Measurements from ENCODE around the gene BBIP1.

DNA sequence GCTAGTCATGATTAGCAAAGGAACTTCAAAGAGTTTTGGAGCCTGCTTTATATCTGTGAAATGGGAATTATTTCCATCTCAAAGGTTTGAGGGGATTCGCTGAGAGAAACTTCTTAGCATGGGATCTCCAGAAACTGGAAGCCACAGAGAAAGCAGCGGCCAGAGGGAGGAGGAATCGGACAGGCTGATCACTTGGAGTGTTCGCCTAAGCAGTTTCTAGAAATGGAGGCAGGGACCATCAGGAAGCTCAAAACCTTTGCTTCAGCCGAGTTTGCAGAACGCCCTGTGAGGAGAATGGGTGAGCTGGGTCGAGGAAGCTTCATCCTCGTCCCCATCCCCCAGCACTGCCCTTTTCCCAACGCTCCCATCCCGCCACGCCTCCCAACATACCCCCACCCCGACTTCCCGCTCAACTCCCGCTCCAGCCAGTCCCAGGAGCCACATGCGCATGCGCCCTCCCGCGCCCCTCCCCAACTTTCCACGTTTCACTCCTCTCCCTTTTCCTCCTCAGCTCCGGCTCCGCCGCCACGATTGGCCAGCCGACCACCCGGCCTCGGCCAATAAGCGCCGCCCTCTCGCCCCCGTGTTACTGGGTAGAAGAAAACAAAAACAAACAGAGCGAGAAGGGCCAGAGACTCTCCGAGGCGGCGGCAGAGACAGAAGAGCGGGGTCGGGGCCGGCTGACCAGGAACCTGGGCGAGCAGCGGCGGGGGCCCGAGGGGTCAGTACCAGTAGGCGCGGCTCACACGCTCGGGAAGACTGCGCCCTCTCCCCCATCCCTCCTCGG, 47.5 kb downstream of the BBIP1 start, which contains the start of gene PDCD4:
- TF ChIP-seq CTCF (IDR thresholded peaks at IDR 0.05) (no peak), POLR2A (IDR thresholded peaks at IDR 0.05) (peak; percentile 93 to 97)
